ENCODE data around the gene TSSC4. TPM values are rescaled to one million over a fixed set of nuclear protein-coding genes. Genes with fewer than 3 reads are reported as not detected.

The TSSC4 gene
- total RNA-seq, 2 experiments from 2014 or later: 36.2 to 38.9 TPM

- no peaks in the 10 kb centered on the region for H3K9me3 Mint-ChIP-seq
- H3K27ac Mint-ChIP-seq: no peak overlapping the region
- H3K4me3 Mint-ChIP-seq: no peak overlapping the region
- POLR2A ChIA-PET: no interaction called here
- intact Hi-C loops (cut with micrococcal nuclease): no loop called here
- no peaks in the 10 kb centered on the region for H3K27me3 Mint-ChIP-seq
- no peak for ATAC-seq
- H3K4me1 Mint-ChIP-seq (ENCODE audit: low read depth): no peaks in the 10 kb centered on the region
- CTCF ChIA-PET: interaction anchor here (0.8 to 2.4 kb wide), 5 partner anchors 10 to 223 kb away, joined by 3 to 14 read pairs (median 4); no protein-coding TSS in a partner anchor
- DNase-seq: no peak
- H3K36me3 Mint-ChIP-seq (ENCODE audit: low read depth): no peaks in the 10 kb centered on the region
- TF ChIP-seq, protein P1, sequence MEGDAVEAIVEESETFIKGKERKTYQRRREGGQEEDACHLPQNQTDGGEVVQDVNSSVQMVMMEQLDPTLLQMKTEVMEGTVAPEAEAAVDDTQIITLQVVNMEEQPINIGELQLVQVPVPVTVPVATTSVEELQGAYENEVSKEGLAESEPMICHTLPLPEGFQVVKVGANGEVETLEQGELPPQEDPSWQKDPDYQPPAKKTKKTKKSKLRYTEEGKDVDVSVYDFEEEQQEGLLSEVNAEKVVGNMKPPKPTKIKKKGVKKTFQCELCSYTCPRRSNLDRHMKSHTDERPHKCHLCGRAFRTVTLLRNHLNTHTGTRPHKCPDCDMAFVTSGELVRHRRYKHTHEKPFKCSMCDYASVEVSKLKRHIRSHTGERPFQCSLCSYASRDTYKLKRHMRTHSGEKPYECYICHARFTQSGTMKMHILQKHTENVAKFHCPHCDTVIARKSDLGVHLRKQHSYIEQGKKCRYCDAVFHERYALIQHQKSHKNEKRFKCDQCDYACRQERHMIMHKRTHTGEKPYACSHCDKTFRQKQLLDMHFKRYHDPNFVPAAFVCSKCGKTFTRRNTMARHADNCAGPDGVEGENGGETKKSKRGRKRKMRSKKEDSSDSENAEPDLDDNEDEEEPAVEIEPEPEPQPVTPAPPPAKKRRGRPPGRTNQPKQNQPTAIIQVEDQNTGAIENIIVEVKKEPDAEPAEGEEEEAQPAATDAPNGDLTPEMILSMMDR (IDR thresholded peaks at IDR 0.05): no peak
Observed at GRCh38 chr11:2409611-2410468, 9.3 kb downstream of the TSSC4 start.

- H3K27ac Mint-ChIP-seq: no peak overlapping the region
- DNase-seq (no peak), ATAC-seq (no peak)
- H3K4me1 Mint-ChIP-seq (ENCODE audit: low read depth): no peaks in the 10 kb centered on the region
- POLR2A ChIA-PET: no interaction called here
- CTCF ChIA-PET: no interaction called here
- intact Hi-C loops (cut with micrococcal nuclease): no loop called here
- H3K36me3 Mint-ChIP-seq (ENCODE audit: low read depth): no peaks in the 10 kb centered on the region
- H3K9me3 Mint-ChIP-seq: no peaks in the 10 kb centered on the region
- H3K27me3 Mint-ChIP-seq: no peaks in the 10 kb centered on the region
- no peak overlapping the region for H3K4me3 Mint-ChIP-seq
- TF ChIP-seq, protein P1 (IDR thresholded peaks at IDR 0.05): no peak
Observed at GRCh38 chr11:2410616-2411015, 10.1 kb downstream of the TSSC4 start.

- no peaks in the 10 kb centered on the region for H3K9me3 Mint-ChIP-seq
- no peaks in the 10 kb centered on the region for H3K36me3 Mint-ChIP-seq (ENCODE audit: low read depth)
- no peak for ATAC-seq
- ChIA-PET CTCF (interaction anchor here (1.3 to 2.4 kb wide), 2 partner anchors 9 to 106 kb away, joined by 3 to 13 read pairs; no protein-coding TSS in a partner anchor), POLR2A (no interaction called here)
- TF ChIP-seq, protein P1 (IDR thresholded peaks at IDR 0.05): no peak
- no peak for DNase-seq
- H3K27me3 Mint-ChIP-seq: no peaks in the 10 kb centered on the region
- no peak overlapping the region for H3K4me3 Mint-ChIP-seq
- no peak overlapping the region for H3K27ac Mint-ChIP-seq
- H3K4me1 Mint-ChIP-seq (ENCODE audit: low read depth): no peaks in the 10 kb centered on the region
- intact Hi-C loops (cut with micrococcal nuclease): no loop called here
Observed at GRCh38 chr11:2411446-2412305, 11.1 kb downstream of the TSSC4 start.

DNA sequence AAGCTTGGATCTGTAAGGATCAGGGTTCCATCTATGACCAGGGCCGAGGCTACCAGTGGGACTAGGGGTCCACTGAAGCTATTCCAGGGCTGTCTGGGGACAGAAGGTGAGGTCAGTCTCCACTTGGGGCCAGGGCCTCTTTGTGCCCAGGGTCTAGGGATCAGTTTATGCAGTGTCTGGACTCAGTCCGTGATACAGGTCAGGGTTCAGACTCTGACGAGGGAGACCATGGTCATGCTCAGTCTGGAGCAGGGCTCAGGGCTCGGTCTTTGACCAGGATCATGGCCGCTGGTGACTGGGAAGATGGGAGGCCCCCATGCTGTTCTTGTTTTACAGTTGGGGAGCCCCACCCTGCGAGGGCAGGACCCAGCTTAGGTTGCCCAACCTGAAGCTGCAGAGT lies 11.8 kb downstream of the TSSC4 start:
- intact Hi-C loops (cut with micrococcal nuclease): no loop called here
- H3K9me3 Mint-ChIP-seq: no peaks in the 10 kb centered on the region
- ChIA-PET CTCF (interaction anchor here (1.3 to 2.4 kb wide), 2 partner anchors 9 to 107 kb away, joined by 3 to 13 read pairs; no protein-coding TSS in a partner anchor), POLR2A (interaction anchor here (0.6 kb wide), 1 partner anchor 1016 kb away, joined by 4 read pairs; no protein-coding TSS in a partner anchor)
- H3K4me1 Mint-ChIP-seq (ENCODE audit: low read depth): no peaks in the 10 kb centered on the region
- H3K4me3 Mint-ChIP-seq: no peak overlapping the region
- TF ChIP-seq, protein P1 (IDR thresholded peaks at IDR 0.05): no peak
- no peaks in the 10 kb centered on the region for H3K27me3 Mint-ChIP-seq
- H3K36me3 Mint-ChIP-seq (ENCODE audit: low read depth): no peaks in the 10 kb centered on the region
- ATAC-seq (no peak), DNase-seq (no peak)
- no peak overlapping the region for H3K27ac Mint-ChIP-seq

Data from activated CD8-positive, alpha-beta T cell treated with anti-CD3 and anti-CD28 coated beads for 36 hours (primary cell).